Gastrocnemius medialis (tissue), 4 donors: ENCODE data around the gene GALNTL6. TPM values are rescaled to one million over a fixed set of nuclear protein-coding genes. Genes with fewer than 3 reads are reported as not detected.

Source experiments
- ATAC-seq, 2 donors: fragments of 150-250 bp; one replicate each; pipeline ENCODE4 v1.9.1; 2016
- DNase-seq, 2 donors: peaks; one replicate each; pipeline ENCODE4 v3.0.0-alpha.2; 2019
- H3K27ac ChIP-seq, 4 donors: fragments of 200-600 bp; sonication (generic); 1 replicate in 1 of 4; 2 replicates in 3 of 4; pipeline ENCODE4 v1.5.1; 2016 to 2018; ENCODE audit warnings: mild to moderate bottlenecking in 2 of 4, moderate library complexity in 1 of 4
- H3K27me3 ChIP-seq, 3 donors: fragments of 200-600 bp; sonication (generic) in 2 of 3; 1 replicate in 1 of 3; 2 replicates in 2 of 3; pipeline versions ENCODE4 v1.5.1 to v1.6.0; 2016 to 2019; ENCODE audit warnings: mild to moderate bottlenecking in 1 of 3, moderate library complexity in 1 of 3
- H3K36me3 ChIP-seq, 2 donors: fragments of 200-600 bp; sonication (generic) in 1 of 2; one replicate each; pipeline ENCODE4 v1.5.1; 2017 to 2018
- H3K4me1 ChIP-seq, 2 donors: fragments of 200-600 bp; sonication (generic) in 1 of 2; one replicate each; pipeline ENCODE4 v1.5.1; 2016 to 2017; ENCODE audit warnings: mild to moderate bottlenecking in 2 of 2
- H3K4me3 ChIP-seq, 4 donors: fragments of 200-600 bp; sonication (generic) in 3 of 4; 1 replicate in 1 of 4; 2 replicates in 3 of 4; pipeline ENCODE4 v1.5.1; 2016 to 2019; ENCODE audit warnings: mild to moderate bottlenecking in 2 of 4
- H3K9me3 ChIP-seq, 3 donors: fragments of 200-600 bp; sonication (generic) in 2 of 3; 1 replicate in 1 of 3; 2 replicates in 2 of 3; pipeline ENCODE4 v1.5.1; 2016 to 2019
- CTCF ChIP-seq, 5 experiments: fragments of 450-650 bp in 3 of 5; fragments of 200-600 bp in 2 of 5; sonication (generic) in 2 of 5; IDR thresholded peaks in 4 of 5; conservative IDR thresholded peaks in 1 of 5; 1 replicate in 4 of 5; 2 replicates in 1 of 5; pipeline ENCODE4 v1.5.1; 2016 to 2019; ENCODE audit warnings: antibody characterized with exemption in 5 of 5, mild to moderate bottlenecking in 3 of 5, moderate library complexity in 3 of 5
- POLR2A ChIP-seq, 2 donors: fragments of 450-650 bp; IDR thresholded peaks; one replicate each; pipeline ENCODE4 v1.6.1; 2017; ENCODE audit warnings: antibody characterized with exemption in 2 of 2, mild to moderate bottlenecking in 2 of 2, moderate library complexity in 2 of 2
- in situ Hi-C, 4 donors: fragments of 200-750 bp; cut with MboI; loops; one replicate each; pipeline versions ENCODE4 v1.15.0 to v1.8.0; 2017; ENCODE audit warnings: low sequenced_read_pairs in 4 of 4
- intact Hi-C: fragments of 100-400 bp; cut with DNase I; formaldehyde crosslinking; loops from one replicate; pipeline ENCODE4 v1.15.1; 2023; ENCODE audit warnings: low total_unique reads
- total RNA-seq, 4 donors: library from RNA; depleted of rRNA; stranded (reverse); fragments of >200 nt; gene quantifications; one replicate each; pipeline versions ENCODE4 v1.1.0 to v1.2.3, GENCODE V29; 2016

Gene GALNTL6
- total RNA-seq, 4 donors from 2014 or later: not detected

GRCh38 chr4:172785613-172786012, 972.4 kb downstream of the GALNTL6 start:
- Histone ChIP-seq H3K36me3 (no peaks in the 10 kb centered on the region), H3K27me3 (no peaks in the 10 kb centered on the region), H3K4me1 (no peaks in the 10 kb centered on the region), H3K27ac (no peak overlapping the region), H3K9me3 (no peaks in the 10 kb centered on the region), H3K4me3 (no peak overlapping the region)
- ATAC-seq: no peak
- no peak for DNase-seq
- in situ Hi-C loops (no loop called here), intact Hi-C loops (no loop called here)
- TF ChIP-seq CTCF (IDR thresholded peaks at IDR 0.05 in 4 of 5, conservative IDR thresholded peaks at IDR 0.05 in 1 of 5) (no peak), POLR2A (IDR thresholded peaks at IDR 0.05) (no peak)

- in situ Hi-C loops (no loop called here), intact Hi-C loops (no loop called here)
- Histone ChIP-seq H3K27ac (no peak overlapping the region), H3K27me3 (no peaks in the 10 kb centered on the region), H3K9me3 (no peaks in the 10 kb centered on the region), H3K4me1 (no peaks in the 10 kb centered on the region), H3K36me3 (no peaks in the 10 kb centered on the region), H3K4me3 (no peak overlapping the region)
- ATAC-seq: no peak
- TF ChIP-seq POLR2A (IDR thresholded peaks at IDR 0.05) (no peak), CTCF (IDR thresholded peaks at IDR 0.05 in 4 of 5, conservative IDR thresholded peaks at IDR 0.05 in 1 of 5) (no peak)
- DNase-seq: no peak
Measured at GRCh38 chr4:172786039-172786792, 973.0 kb downstream of the GALNTL6 start.

GRCh38 chr4:172787111-172787510, 973.9 kb downstream of the GALNTL6 start:
- intact Hi-C loops: no loop called here
- no peaks in the 10 kb centered on the region for H3K36me3 ChIP-seq

GRCh38 chr4:172791841-172792240, 978.6 kb downstream of the GALNTL6 start:
- intact Hi-C loops: no loop called here
- H3K27ac ChIP-seq: no peak overlapping the region
- no peak overlapping the region for H3K4me3 ChIP-seq
- H3K36me3 ChIP-seq: no peaks in the 10 kb centered on the region
- ATAC-seq: no peak
- no peaks in the 10 kb centered on the region for H3K4me1 ChIP-seq
- no peak for DNase-seq
- in situ Hi-C loops: no loop called here
- TF ChIP-seq CTCF (IDR thresholded peaks at IDR 0.05 in 4 of 5, conservative IDR thresholded peaks at IDR 0.05 in 1 of 5) (no peak), POLR2A (IDR thresholded peaks at IDR 0.05) (no peak)
- no peaks in the 10 kb centered on the region for H3K9me3 ChIP-seq
- no peaks in the 10 kb centered on the region for H3K27me3 ChIP-seq

More at GRCh38 chr4:172787111-172787510, 973.9 kb downstream of the GALNTL6 start:
- no peaks in the 10 kb centered on the region for H3K9me3 ChIP-seq
- TF ChIP-seq POLR2A (IDR thresholded peaks at IDR 0.05) (no peak), CTCF (IDR thresholded peaks at IDR 0.05 in 4 of 5, conservative IDR thresholded peaks at IDR 0.05 in 1 of 5) (no peak)
- no peaks in the 10 kb centered on the region for H3K27me3 ChIP-seq
- H3K4me3 ChIP-seq: no peak overlapping the region
- H3K27ac ChIP-seq: no peak overlapping the region
- in situ Hi-C loops: no loop called here
- DNase-seq (no peak), ATAC-seq (no peak)
- H3K4me1 ChIP-seq: no peaks in the 10 kb centered on the region
